CD4-positive, alpha-beta T cell (primary cell): ENCODE data around the gene UBA52. TPM values are rescaled to one million over a fixed set of nuclear protein-coding genes. Genes with fewer than 3 reads are reported as not detected.

Source experiments
- ATAC-seq: fragments of 200-7000 bp; cut with Tn5 transposase; one replicate; pipeline ENCODE4 v1.10.0; 2022; ENCODE audit warnings: mild to moderate bottlenecking; ENCODE audit not compliant: poor library complexity
- CTCF ChIA-PET: fragments of 350-600 bp; sonication (Branson Sonifier 250); formaldehyde crosslinking; loops from one replicate; lab custom pipeline; 2021; ENCODE audit warnings: antibody characterized with exemption, inconsistent platforms; lab: Charles Lee
- POLR2A ChIA-PET: fragments of 350-600 bp; sonication (Branson Sonifier 250); formaldehyde crosslinking; loops from one replicate; lab custom pipeline; 2021; ENCODE audit warnings: antibody characterized with exemption, inconsistent platforms; lab: Charles Lee
- DNase-seq, 14 experiments: peaks; one replicate each; pipeline ENCODE4 v3.0.0-alpha.2; 2013 to 2020; ENCODE audit warnings: mixed read lengths in 2 of 14
- H3K27ac ChIP-seq, 2 donors: one replicate each; pipeline versions ENCODE4 v1.5.1 to v1.7.0; 2013; ENCODE audit warnings: low read length in 2 of 2, low read depth in 1 of 2, mild to moderate bottlenecking in 1 of 2
- H3K27me3 ChIP-seq, 2 experiments: 1 replicate in 1 of 2; 2 replicates in 1 of 2; pipeline versions ENCODE4 v1.6.1 to v1.7.0; 2013; ENCODE audit warnings: low read length in 2 of 2, control low read depth in 1 of 2, mild to moderate bottlenecking in 1 of 2, moderate library complexity in 1 of 2; ENCODE audit not compliant: insufficient read depth in 2 of 2, control insufficient read depth in 1 of 2
- H3K36me3 ChIP-seq: one replicate; pipeline ENCODE4 v1.6.1; 2013; ENCODE audit warnings: low read length, control low read depth; ENCODE audit not compliant: insufficient read depth
- H3K4me1 ChIP-seq: one replicate; pipeline ENCODE4 v1.6.1; 2013; ENCODE audit warnings: low read length, control low read depth; ENCODE audit not compliant: insufficient read depth
- H3K4me3 ChIP-seq: one replicate; pipeline ENCODE4 v1.5.1; 2013; ENCODE audit warnings: mild to moderate bottlenecking, low read length, moderate library complexity
- H3K9me3 ChIP-seq, 2 experiments: 1 replicate in 1 of 2; 2 replicates in 1 of 2; pipeline versions ENCODE4 v1.6.1 to v1.7.0; 2013; ENCODE audit warnings: low read length in 2 of 2, mild to moderate bottlenecking in 2 of 2, control low read depth in 1 of 2, moderate library complexity in 1 of 2; ENCODE audit not compliant: control insufficient read depth in 1 of 2, insufficient read depth in 1 of 2
- H3K27ac Mint-ChIP-seq: one replicate; pipeline ENCODE4 v1.8.0; 2020; ENCODE audit warnings: mixed read lengths
- H3K27me3 Mint-ChIP-seq: one replicate; pipeline ENCODE4 v1.8.0; 2021; ENCODE audit warnings: mixed read lengths
- H3K36me3 Mint-ChIP-seq: one replicate; pipeline ENCODE4 v1.8.0; 2021; ENCODE audit warnings: low read depth, mixed read lengths
- H3K4me1 Mint-ChIP-seq: one replicate; pipeline ENCODE4 v1.8.0; 2021; ENCODE audit warnings: low read depth, mixed read lengths
- H3K4me3 Mint-ChIP-seq: one replicate; pipeline ENCODE4 v1.8.0; 2020; ENCODE audit warnings: mild to moderate bottlenecking, mixed read lengths
- H3K9me3 Mint-ChIP-seq: one replicate; pipeline ENCODE4 v1.8.0; 2020; ENCODE audit warnings: mixed read lengths
- intact Hi-C, 2 experiments: fragments of 100-400 bp; cut with DNase I in 1 of 2; cut with micrococcal nuclease in 1 of 2; formaldehyde crosslinking; loops; one replicate each; pipeline versions ENCODE4 v1.15.1 to v1.9.0; 2023 to 2025; cut with DNase I, micrococcal nuclease
- total RNA-seq, 174 experiments: library from RNA in 2 of 174; stranded (reverse) in 2 of 174; gene quantifications; one replicate each; pipeline ENCODE4 v1.2.3 and lab custom pipeline; 2021 to 2026
- TF ChIP-seq, protein P1 (sequence below): fragments of 200-600 bp; IDR thresholded peaks from one replicate; pipeline ENCODE4 v1.8.0; 2022; ENCODE audit warnings: antibody characterized with exemption, mild to moderate bottlenecking

The UBA52 gene
- total RNA-seq, 2 experiments from 2014 or later, result 2,255 to 2,378 TPM

DNA sequence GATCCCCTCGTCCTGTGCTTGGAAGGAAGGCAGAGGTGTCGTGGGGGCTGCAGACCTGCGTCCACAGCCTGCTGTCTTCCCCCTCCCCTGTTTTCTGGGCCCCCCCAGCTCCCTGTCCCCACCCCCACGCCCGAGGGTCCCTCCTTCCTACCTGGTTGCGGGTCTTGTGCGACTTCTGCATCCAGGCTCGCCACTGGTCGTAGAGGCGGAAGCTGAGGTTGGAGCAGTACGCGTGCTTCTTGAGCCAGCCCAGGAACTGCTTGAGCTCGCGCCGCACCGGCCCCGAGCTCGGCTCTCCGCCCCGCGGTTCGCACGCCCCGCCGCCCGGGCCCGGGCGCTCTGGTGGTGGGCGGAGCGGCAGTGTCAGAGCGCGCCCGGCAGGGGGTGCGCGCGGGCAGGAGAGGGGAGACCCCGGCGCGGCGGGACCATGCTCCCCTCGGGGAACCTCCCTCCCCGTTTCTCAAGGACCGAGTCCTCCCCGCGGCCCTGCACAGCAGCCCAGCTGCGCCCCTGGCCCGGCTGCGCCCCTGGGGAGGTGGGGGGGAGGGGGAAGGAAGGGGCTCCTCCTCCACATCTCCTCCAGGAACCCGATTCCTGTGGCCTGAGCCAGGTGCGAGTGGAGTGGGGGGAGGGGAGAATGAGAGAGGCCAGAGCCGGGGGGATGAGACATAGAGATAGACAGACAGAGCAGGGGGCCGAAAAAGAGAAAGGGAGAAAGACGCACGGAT lies 22.6 kb downstream of the UBA52 start:
- ChIA-PET CTCF (interaction anchor here (0.6 to 2.0 kb wide), 23 partner anchors 9 to 253 kb away, joined by 3 to 11 read pairs (median 4); partner anchors contain the start of genes CRTC1, ELL, UBA52 and UPF1), POLR2A (interaction anchor here (0.6 to 2.1 kb wide), 6 partner anchors 23 to 401 kb away, joined by 3 to 8 read pairs (median 4); partner anchors contain the start of genes ELL, MPV17L2 and UBA52)
- ATAC-seq, result peak; percentile 74

DNA sequence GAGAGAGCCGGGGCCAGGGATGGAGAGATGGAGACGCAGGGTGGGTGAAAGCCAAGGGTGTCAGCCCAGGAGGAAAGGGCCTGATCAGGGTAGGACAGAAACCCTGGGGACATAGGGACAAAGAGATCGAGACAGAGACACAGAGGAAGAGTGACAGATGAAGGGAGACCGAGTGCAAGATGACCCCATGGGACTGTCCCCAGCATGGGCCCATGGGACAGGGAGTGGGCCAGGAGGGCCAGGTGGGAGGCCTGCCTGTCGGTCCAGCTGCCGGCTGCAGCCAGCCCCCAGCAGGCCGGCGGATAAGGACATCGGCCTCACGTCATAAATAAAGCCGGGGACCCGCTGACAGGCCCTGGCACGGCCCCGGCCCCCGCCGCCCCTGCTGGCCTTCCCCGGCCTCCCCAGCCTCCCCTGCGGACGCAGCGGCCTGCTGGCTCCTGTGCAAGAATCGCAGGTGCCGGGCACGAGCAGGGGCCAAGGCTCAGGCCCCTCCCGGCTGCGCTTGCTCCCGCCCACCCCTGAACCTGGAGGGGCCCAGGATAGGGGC lies 23.2 kb downstream of the UBA52 start:
- H3K36me3 Mint-ChIP-seq, result peaks cover 1% of the 10 kb centered on the region
- DNase-seq (peak in 1 of 14 experiments; percentile 32), ATAC-seq (peak; percentile 11)
- H3K4me1 Mint-ChIP-seq, result peaks cover 21% of the 10 kb centered on the region
- intact Hi-C loops, result loop anchor here (1.0 to 10.0 kb wide), 7 partner anchors 41 to 440 kb away; partner anchors contain the start of genes ARMC6 (in 1 of the 2), COPE (in 1 of the 2), CRTC1 (in 1 of the 2) and DDX49 (in 1 of the 2)
- H3K4me3 Mint-ChIP-seq, result peak overlapping the region; percentile 63
- peaks cover 9% of the 10 kb centered on the region for H3K27me3 Mint-ChIP-seq
- Histone ChIP-seq H3K36me3 (peaks cover 8% of the 10 kb centered on the region), H3K4me1 (peaks cover 33% of the 10 kb centered on the region), H3K27me3 (peaks cover 3 to 10% of the 10 kb centered on the region in 2 experiments), H3K27ac (no peak overlapping the region), H3K9me3 (no peaks in the 10 kb centered on the region), H3K4me3 (peak overlapping the region; percentile 52)
- TF ChIP-seq, protein P1, sequence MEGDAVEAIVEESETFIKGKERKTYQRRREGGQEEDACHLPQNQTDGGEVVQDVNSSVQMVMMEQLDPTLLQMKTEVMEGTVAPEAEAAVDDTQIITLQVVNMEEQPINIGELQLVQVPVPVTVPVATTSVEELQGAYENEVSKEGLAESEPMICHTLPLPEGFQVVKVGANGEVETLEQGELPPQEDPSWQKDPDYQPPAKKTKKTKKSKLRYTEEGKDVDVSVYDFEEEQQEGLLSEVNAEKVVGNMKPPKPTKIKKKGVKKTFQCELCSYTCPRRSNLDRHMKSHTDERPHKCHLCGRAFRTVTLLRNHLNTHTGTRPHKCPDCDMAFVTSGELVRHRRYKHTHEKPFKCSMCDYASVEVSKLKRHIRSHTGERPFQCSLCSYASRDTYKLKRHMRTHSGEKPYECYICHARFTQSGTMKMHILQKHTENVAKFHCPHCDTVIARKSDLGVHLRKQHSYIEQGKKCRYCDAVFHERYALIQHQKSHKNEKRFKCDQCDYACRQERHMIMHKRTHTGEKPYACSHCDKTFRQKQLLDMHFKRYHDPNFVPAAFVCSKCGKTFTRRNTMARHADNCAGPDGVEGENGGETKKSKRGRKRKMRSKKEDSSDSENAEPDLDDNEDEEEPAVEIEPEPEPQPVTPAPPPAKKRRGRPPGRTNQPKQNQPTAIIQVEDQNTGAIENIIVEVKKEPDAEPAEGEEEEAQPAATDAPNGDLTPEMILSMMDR, result no peak
- ChIA-PET POLR2A (interaction anchor here (1.0 to 2.1 kb wide), 2 partner anchors 23 to 50 kb away, joined by 4 to 8 read pairs; partner anchors contain the start of gene UBA52), CTCF (interaction anchor here (1.1 to 2.0 kb wide), 14 partner anchors 8 to 253 kb away, joined by 3 to 11 read pairs (median 6); partner anchors contain the start of genes CRTC1, ELL and UBA52)
- H3K9me3 Mint-ChIP-seq, result no peaks in the 10 kb centered on the region
- H3K27ac Mint-ChIP-seq, result peak overlapping the region; percentile 42

More for the DNA sequence above, 22.6 kb downstream of the UBA52 start:
- TF ChIP-seq, protein P1, result peak; percentile 73
- H3K27ac ChIP-seq, result no peak overlapping the region
- peak overlapping the region; percentile 52 for H3K4me3 ChIP-seq
- H3K9me3 ChIP-seq, result no peaks in the 10 kb centered on the region
- Mint-ChIP-seq H3K4me1 (peaks cover 25% of the 10 kb centered on the region), H3K27me3 (peaks cover 4% of the 10 kb centered on the region), H3K4me3 (peak overlapping the region; percentile 63), H3K36me3 (peaks cover 5% of the 10 kb centered on the region), H3K27ac (peak overlapping the region; percentile 42), H3K9me3 (no peaks in the 10 kb centered on the region)
- peaks cover 3 to 8% of the 10 kb centered on the region in 2 experiments for H3K27me3 ChIP-seq
- intact Hi-C loops, result loop anchor here (1.0 to 10.0 kb wide), 7 partner anchors 42 to 441 kb away; partner anchors contain the start of genes ARMC6 (in 1 of the 2), COPE (in 1 of the 2), CRTC1 (in 1 of the 2) and DDX49 (in 1 of the 2)
- DNase-seq, result peak; percentile 59 to 91 (median 70)
- peaks cover 8% of the 10 kb centered on the region for H3K36me3 ChIP-seq
- H3K4me1 ChIP-seq, result peaks cover 40% of the 10 kb centered on the region

DNA sequence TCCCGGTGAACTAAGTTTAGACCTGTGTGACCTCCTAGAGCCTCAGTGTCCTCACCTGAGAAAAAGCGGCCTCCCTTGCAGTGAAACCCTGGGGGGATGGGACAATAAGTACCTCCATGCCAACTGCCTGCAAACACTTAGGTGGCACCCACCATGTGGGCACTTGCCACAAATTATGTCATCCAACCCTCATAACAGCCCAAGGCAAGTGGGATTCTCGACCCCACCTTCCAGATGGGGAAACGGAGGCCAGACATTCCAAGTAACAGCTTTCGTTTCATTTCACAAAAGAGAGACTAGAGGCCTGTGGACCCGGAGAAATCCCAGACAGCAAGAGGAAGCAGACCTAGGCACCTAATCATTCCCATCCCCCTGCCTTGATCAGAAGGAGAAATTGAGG lies 23.8 kb downstream of the UBA52 start:
- H3K27me3 Mint-ChIP-seq, result peaks cover 15% of the 10 kb centered on the region
- Histone ChIP-seq H3K4me3 (no peak overlapping the region), H3K36me3 (peaks cover 7% of the 10 kb centered on the region), H3K27ac (no peak overlapping the region), H3K27me3 (peaks cover 3 to 11% of the 10 kb centered on the region in 2 experiments), H3K9me3 (no peaks in the 10 kb centered on the region), H3K4me1 (peaks cover 28% of the 10 kb centered on the region)
- DNase-seq (no peak), ATAC-seq (no peak)
- no peak overlapping the region for H3K27ac Mint-ChIP-seq
- no peak overlapping the region for H3K4me3 Mint-ChIP-seq
- peaks cover 15% of the 10 kb centered on the region for H3K4me1 Mint-ChIP-seq
- TF ChIP-seq, protein P1, result no peak
- CTCF ChIA-PET, result interaction anchor here (1.8 kb wide), 1 partner anchor 51 kb away, joined by 4 read pairs; no protein-coding TSS in a partner anchor
- H3K36me3 Mint-ChIP-seq, result no peaks in the 10 kb centered on the region
- POLR2A ChIA-PET, result no interaction called here
- intact Hi-C loops, result loop anchor here in 1 of 2 experiments (10.0 kb wide), 1 partner anchor 439 kb away; the partner anchor contains the start of genes ARMC6 and SUGP2
- no peaks in the 10 kb centered on the region for H3K9me3 Mint-ChIP-seq
